Esophagus muscularis mucosa (tissue), 4 donors: Measurements from ENCODE around the gene TRPM3. TPM values are rescaled to one million over a fixed set of nuclear protein-coding genes. Genes with fewer than 3 reads are reported as not detected.

Experiments
- DNase-seq: peaks from one replicate; pipeline ENCODE4 v3.0.0-alpha.2; 2017; ENCODE audit errors: extremely low spot score
- H3K27ac ChIP-seq, 4 donors: fragments of 200-600 bp; sonication (generic); replicated peaks in 1 of 4; 1 replicate in 3 of 4; 2 replicates in 1 of 4; pipeline ENCODE4 v1.5.1; 2016 to 2019; ENCODE audit warnings: mild to moderate bottlenecking in 1 of 4
- H3K27me3 ChIP-seq, 4 donors: fragments of 200-600 bp; sonication (generic); one replicate each; pipeline versions ENCODE4 v1.5.1 to v1.6.0; 2016 to 2019
- H3K36me3 ChIP-seq, 4 donors: fragments of 200-600 bp; sonication (generic); one replicate each; pipeline ENCODE4 v1.5.1; 2016 to 2019
- H3K4me1 ChIP-seq, 4 donors: fragments of 200-600 bp; sonication (generic); one replicate each; pipeline ENCODE4 v1.5.1; 2016 to 2019
- H3K4me3 ChIP-seq, 4 donors: fragments of 200-600 bp; sonication (generic); 1 replicate in 2 of 4; 2 replicates in 2 of 4; pipeline ENCODE4 v1.5.1; 2016 to 2019; ENCODE audit warnings: mild to moderate bottlenecking in 4 of 4, moderate library complexity in 1 of 4
- H3K9me3 ChIP-seq, 4 donors: fragments of 200-600 bp; sonication (generic); 1 replicate in 3 of 4; 2 replicates in 1 of 4; pipeline ENCODE4 v1.5.1; 2016 to 2019
- EP300 ChIP-seq: sonication (generic); formaldehyde crosslinking; IDR thresholded peaks from one replicate; pipeline ENCODE4 v1.6.1; 2017; ENCODE audit warnings: antibody characterized with exemption
- POLR2A ChIP-seq: fragments of 450-650 bp; IDR thresholded peaks from one replicate; pipeline ENCODE4 v1.6.1; 2017; ENCODE audit warnings: antibody characterized with exemption, moderate library complexity, mild to moderate bottlenecking, low read depth
- POLR2AphosphoS5 ChIP-seq, 2 donors: sonication (generic); formaldehyde crosslinking; IDR thresholded peaks; one replicate each; pipeline ENCODE4 v1.6.1; 2017; ENCODE audit warnings: antibody characterized with exemption in 2 of 2
- WGBS: methylation state at CpG from one replicate; pipeline ENCODE4 v1.1.5; 2018; 5-methylcytosine and 5-hydroxymethylcytosine counted together
- intact Hi-C: fragments of 100-400 bp; cut with DNase I; formaldehyde crosslinking; loops from one replicate; pipeline ENCODE4 v1.15.1; 2023
- total RNA-seq, 4 donors: library from RNA; depleted of rRNA; stranded (reverse); fragments of >200 nt; gene quantifications; one replicate each; pipeline versions ENCODE4 v1.1.0 to v1.2.1, GENCODE V29; 2016
- TF ChIP-seq, protein P1 (sequence below), 3 experiments: fragments of 200-600 bp in 2 of 3; fragments of 450-650 bp in 1 of 3; sonication (generic) in 2 of 3; IDR thresholded peaks; one replicate each; pipeline ENCODE4 v1.5.1; 2017 to 2019; ENCODE audit warnings: antibody characterized with exemption in 3 of 3, mild to moderate bottlenecking in 2 of 3, moderate library complexity in 1 of 3

Gene TRPM3
- total RNA-seq, 4 donors from 2014 or later, result 0.13 to 0.17 TPM; not detected in 2

DNA sequence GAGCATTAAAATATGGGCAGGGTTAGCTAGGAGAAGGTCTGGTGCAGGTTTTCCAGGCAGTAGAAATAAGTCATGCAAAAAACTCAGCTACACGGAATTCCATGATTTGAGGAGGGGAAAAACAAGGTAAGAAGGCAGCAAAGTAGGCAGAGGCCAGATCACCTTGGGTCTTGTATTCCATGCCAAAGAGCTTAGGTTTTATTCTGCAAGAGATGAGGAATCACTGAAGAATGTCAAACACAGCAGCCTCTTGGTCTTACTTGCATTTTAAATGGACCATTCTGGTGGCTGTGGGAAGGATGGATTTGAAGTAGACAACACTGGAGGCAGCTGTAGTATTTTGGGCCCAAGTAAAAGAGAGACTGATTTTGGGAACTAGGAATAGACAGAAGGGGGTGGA lies 8.6 kb downstream of the TRPM3 start:
- intact Hi-C loops, result no loop called here
- Histone ChIP-seq H3K4me3 (no peak overlapping the region), H3K9me3 (no peaks in the 10 kb centered on the region), H3K36me3 (no peaks in the 10 kb centered on the region), H3K27me3 (no peaks in the 10 kb centered on the region), H3K4me1 (no peaks in the 10 kb centered on the region), H3K27ac (no peak overlapping the region)
- DNase-seq, result no peak
- TF ChIP-seq, protein P1, sequence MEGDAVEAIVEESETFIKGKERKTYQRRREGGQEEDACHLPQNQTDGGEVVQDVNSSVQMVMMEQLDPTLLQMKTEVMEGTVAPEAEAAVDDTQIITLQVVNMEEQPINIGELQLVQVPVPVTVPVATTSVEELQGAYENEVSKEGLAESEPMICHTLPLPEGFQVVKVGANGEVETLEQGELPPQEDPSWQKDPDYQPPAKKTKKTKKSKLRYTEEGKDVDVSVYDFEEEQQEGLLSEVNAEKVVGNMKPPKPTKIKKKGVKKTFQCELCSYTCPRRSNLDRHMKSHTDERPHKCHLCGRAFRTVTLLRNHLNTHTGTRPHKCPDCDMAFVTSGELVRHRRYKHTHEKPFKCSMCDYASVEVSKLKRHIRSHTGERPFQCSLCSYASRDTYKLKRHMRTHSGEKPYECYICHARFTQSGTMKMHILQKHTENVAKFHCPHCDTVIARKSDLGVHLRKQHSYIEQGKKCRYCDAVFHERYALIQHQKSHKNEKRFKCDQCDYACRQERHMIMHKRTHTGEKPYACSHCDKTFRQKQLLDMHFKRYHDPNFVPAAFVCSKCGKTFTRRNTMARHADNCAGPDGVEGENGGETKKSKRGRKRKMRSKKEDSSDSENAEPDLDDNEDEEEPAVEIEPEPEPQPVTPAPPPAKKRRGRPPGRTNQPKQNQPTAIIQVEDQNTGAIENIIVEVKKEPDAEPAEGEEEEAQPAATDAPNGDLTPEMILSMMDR (IDR thresholded peaks at IDR 0.05), result no peak
- no peak for TF ChIP-seq POLR2AphosphoS5 (IDR thresholded peaks at IDR 0.05)
- no peak for TF ChIP-seq EP300
- no peak for TF ChIP-seq POLR2A
- 82% methylated on average over 1 of the region's 1 CpG for WGBS

DNA sequence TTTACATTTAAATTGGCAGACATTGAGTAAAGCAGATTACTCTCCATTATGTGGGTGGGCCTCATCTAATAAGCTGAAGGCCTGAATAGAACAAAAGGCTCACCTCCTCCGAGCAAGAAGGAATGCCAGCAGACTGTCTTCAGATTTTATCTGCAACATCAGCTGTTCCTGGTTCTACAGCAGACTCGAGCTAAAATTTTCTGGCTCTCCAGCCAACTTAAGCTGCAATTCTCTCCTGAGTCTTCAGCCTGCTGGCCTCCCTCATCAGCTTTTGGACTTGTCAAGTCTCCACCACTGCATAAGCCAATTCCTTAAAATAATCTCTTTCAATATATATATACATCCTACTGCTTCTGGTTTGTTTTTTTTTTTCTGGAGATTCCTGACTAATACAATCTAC lies 12.5 kb downstream of the TRPM3 start:
- no peak overlapping the region for H3K4me3 ChIP-seq
- intact Hi-C loops, result no loop called here
- no peaks in the 10 kb centered on the region for H3K27me3 ChIP-seq
- no peak overlapping the region for H3K27ac ChIP-seq
- no peaks in the 10 kb centered on the region for H3K9me3 ChIP-seq
- WGBS, result 56% methylated on average over 2 of the region's 2 CpGs
- H3K36me3 ChIP-seq, result no peaks in the 10 kb centered on the region
- DNase-seq, result no peak
- H3K4me1 ChIP-seq, result no peaks in the 10 kb centered on the region
- TF ChIP-seq EP300, result no peak
- TF ChIP-seq, protein P1 (IDR thresholded peaks at IDR 0.05), result no peak

GRCh38 chr9:71106992-71107391 lies 14.4 kb downstream of the TRPM3 start:
- H3K36me3 ChIP-seq, result no peaks in the 10 kb centered on the region
- intact Hi-C loops, result no loop called here
- no peak for DNase-seq
- TF ChIP-seq EP300 (no peak), POLR2A (no peak), POLR2AphosphoS5 (IDR thresholded peaks at IDR 0.05) (no peak)
- TF ChIP-seq, protein P1 (IDR thresholded peaks at IDR 0.05), result no peak
- no peak overlapping the region for H3K27ac ChIP-seq
- H3K9me3 ChIP-seq, result no peaks in the 10 kb centered on the region
- no peak overlapping the region for H3K4me3 ChIP-seq
- no peaks in the 10 kb centered on the region for H3K27me3 ChIP-seq
- H3K4me1 ChIP-seq, result no peaks in the 10 kb centered on the region
- WGBS, result 73% methylated on average over 5 of the region's 5 CpGs

- Histone ChIP-seq H3K36me3 (no peaks in the 10 kb centered on the region), H3K4me3 (no peak overlapping the region), H3K9me3 (no peaks in the 10 kb centered on the region), H3K4me1 (no peaks in the 10 kb centered on the region), H3K27ac (no peak overlapping the region), H3K27me3 (no peaks in the 10 kb centered on the region)
- intact Hi-C loops, result no loop called here
- TF ChIP-seq EP300, result no peak
- TF ChIP-seq POLR2A, result no peak
- TF ChIP-seq POLR2AphosphoS5 (IDR thresholded peaks at IDR 0.05), result no peak
- TF ChIP-seq, protein P1 (IDR thresholded peaks at IDR 0.05), result no peak
- DNase-seq, result no peak
- WGBS, result 91% methylated on average over 1 of the region's 1 CpG
Observed at GRCh38 chr9:71105192-71105591, 16.2 kb downstream of the TRPM3 start.

DNA sequence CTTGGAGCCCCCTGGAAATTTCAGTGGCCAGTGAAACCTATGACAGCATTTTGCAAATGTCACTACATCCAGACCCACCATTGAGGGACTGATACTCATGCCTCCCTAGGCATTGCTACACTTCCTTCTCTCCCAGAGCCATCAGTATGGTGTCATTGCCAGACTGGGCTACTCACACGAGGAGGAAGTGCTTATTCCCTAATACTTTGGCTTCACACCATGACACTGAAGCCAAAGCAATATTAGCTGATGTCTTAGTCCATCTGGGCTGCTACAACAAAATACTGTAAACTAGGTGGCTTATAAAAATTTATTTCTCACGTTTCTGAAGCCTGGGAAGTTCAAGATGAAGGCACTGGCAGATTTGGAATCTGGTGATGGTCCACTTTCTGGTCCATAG lies 22.6 kb downstream of the TRPM3 start:
- no peak for TF ChIP-seq POLR2A
- no peak for TF ChIP-seq POLR2AphosphoS5 (IDR thresholded peaks at IDR 0.05)
- TF ChIP-seq, protein P1 (IDR thresholded peaks at IDR 0.05), result no peak
- Histone ChIP-seq H3K4me1 (no peaks in the 10 kb centered on the region), H3K27me3 (no peaks in the 10 kb centered on the region), H3K9me3 (no peaks in the 10 kb centered on the region), H3K27ac (no peak overlapping the region), H3K36me3 (no peaks in the 10 kb centered on the region), H3K4me3 (no peak overlapping the region)
- 17% methylated on average over 2 of the region's 2 CpGs for WGBS
- intact Hi-C loops, result no loop called here
- DNase-seq, result no peak
